Panc1 (cell line): ENCODE data around the gene MCMBP. TPM values are rescaled to one million over a fixed set of nuclear protein-coding genes. Genes with fewer than 3 reads are reported as not detected.
"Not testable (repeated sequence)": the region's sequence is repeated elsewhere in the genome, so short reads cannot be mapped to it uniquely, and the experiment has no call there.

Experiments
- ATAC-seq: fragments of 200-7000 bp; cut with Tn5 transposase; 2 replicates; pipeline ENCODE4 v1.9.1; 2020; ENCODE audit warnings: mild to moderate bottlenecking, moderate library complexity
- BruUV-seq: library from RNA; stranded (reverse); fragments of 400-500 nt; replicated peaks from 2 replicates; lab custom pipeline; 2021; lab: Mats Ljungman, UMichigan
- CTCF ChIA-PET: fragments of 300-600 bp; sonication (Branson Sonifier 250); formaldehyde crosslinking; loops from one replicate; lab custom pipeline; 2022; ENCODE audit warnings: antibody characterized with exemption; lab: Charles Lee
- POLR2A ChIA-PET: fragments of 300-600 bp; sonication (Branson Sonifier 250); formaldehyde crosslinking; loops from one replicate; lab custom pipeline; 2022; ENCODE audit warnings: antibody characterized with exemption; lab: Charles Lee
- DNase-seq: peaks from one replicate; pipeline ENCODE4 v3.0.0-alpha.2; 2010; ENCODE audit warnings: low read depth, low spot score
- H3K27ac ChIP-seq: 2 replicates; pipeline ENCODE4 v1.5.1; 2011; ENCODE audit warnings: mild to moderate bottlenecking, low read length, inconsistent platforms
- H3K27me3 ChIP-seq: fragments of 200-500 bp; sonication (Bioruptor generic); 2 replicates; pipeline ENCODE4 v1.6.0; 2014; ENCODE audit warnings: low read length, inconsistent platforms; ENCODE audit not compliant: control insufficient read depth, insufficient read depth
- H3K36me3 ChIP-seq: fragments of 200-500 bp; sonication (Bioruptor generic); 2 replicates; pipeline ENCODE4 v1.5.1; 2014; ENCODE audit warnings: inconsistent platforms, mild to moderate bottlenecking, low read length, moderate library complexity; ENCODE audit not compliant: control insufficient read depth, insufficient read depth
- H3K4me1 ChIP-seq: 2 replicates; pipeline ENCODE4 v1.5.1; 2011; ENCODE audit warnings: inconsistent platforms, mild to moderate bottlenecking, low read length, moderate library complexity; ENCODE audit not compliant: control insufficient read depth, insufficient read depth
- H3K4me3 ChIP-seq, 2 experiments: 2 replicates each; pipeline ENCODE4 v1.5.1; 2011 to 2012; ENCODE audit warnings: low read depth in 2 of 2, low read length in 2 of 2, mild to moderate bottlenecking in 2 of 2, inconsistent platforms in 1 of 2, moderate library complexity in 1 of 2
- H3K9me3 ChIP-seq: fragments of 200-500 bp; sonication (Bioruptor generic); 2 replicates; pipeline ENCODE4 v1.5.1; 2014; ENCODE audit warnings: low read depth, mild to moderate bottlenecking, inconsistent platforms, low read length, moderate library complexity; ENCODE audit not compliant: control insufficient read depth, insufficient read depth
- POLR2AphosphoS5 ChIP-seq: IDR thresholded peaks from 2 replicates; pipeline ENCODE4 v1.6.1; 2012; ENCODE audit warnings: mild to moderate bottlenecking, low read depth, low read length, moderate library complexity
- SIN3A ChIP-seq: IDR thresholded peaks from 2 replicates; pipeline ENCODE4 v1.6.1; 2012; ENCODE audit warnings: low read depth, mild to moderate bottlenecking, low read length, moderate library complexity, borderline replicate concordance; ENCODE audit not compliant: insufficient read depth
- TCF7L2 ChIP-seq: IDR thresholded peaks from 2 replicates; pipeline ENCODE4 v1.6.1; 2011; ENCODE audit warnings: mild to moderate bottlenecking, low read depth, low read length, inconsistent platforms
- in situ Hi-C: cut with HindIII; loops from 2 replicates; pipeline ENCODE4 v1.10.0; 2016; ENCODE audit warnings: low sequenced_read_pairs, low pct_unique_long_range_greater_than_20kb
- intact Hi-C: fragments of 100-400 bp; cut with micrococcal nuclease; formaldehyde crosslinking; loops from one replicate; pipeline ENCODE4 v1.10.0; 2022; ENCODE audit not compliant: unreplicated experiment
- total RNA-seq: library from RNA; stranded (reverse); gene quantifications from one replicate; pipeline ENCODE4 v1.2.1, GENCODE V29; 2021; ENCODE audit not compliant: unreplicated experiment
- TF ChIP-seq, protein P1 (sequence below), 2 experiments: IDR thresholded peaks; 2 replicates each; pipeline ENCODE4 v1.6.1; 2011 to 2012; ENCODE audit warnings: low read depth in 2 of 2, control low read depth in 1 of 2, low read length in 1 of 2, mild to moderate bottlenecking in 1 of 2, moderate library complexity in 1 of 2; ENCODE audit not compliant: insufficient read depth in 1 of 2
- TF ChIP-seq, protein P2 (sequence below): fragments of 450-650 bp; IDR thresholded peaks from 2 replicates; pipeline ENCODE4 v1.5.1; 2017; ENCODE audit warnings: mild to moderate bottlenecking

The MCMBP gene
- total RNA-seq, 1 experiment from 2014 or later: 94.5 TPM

DNA sequence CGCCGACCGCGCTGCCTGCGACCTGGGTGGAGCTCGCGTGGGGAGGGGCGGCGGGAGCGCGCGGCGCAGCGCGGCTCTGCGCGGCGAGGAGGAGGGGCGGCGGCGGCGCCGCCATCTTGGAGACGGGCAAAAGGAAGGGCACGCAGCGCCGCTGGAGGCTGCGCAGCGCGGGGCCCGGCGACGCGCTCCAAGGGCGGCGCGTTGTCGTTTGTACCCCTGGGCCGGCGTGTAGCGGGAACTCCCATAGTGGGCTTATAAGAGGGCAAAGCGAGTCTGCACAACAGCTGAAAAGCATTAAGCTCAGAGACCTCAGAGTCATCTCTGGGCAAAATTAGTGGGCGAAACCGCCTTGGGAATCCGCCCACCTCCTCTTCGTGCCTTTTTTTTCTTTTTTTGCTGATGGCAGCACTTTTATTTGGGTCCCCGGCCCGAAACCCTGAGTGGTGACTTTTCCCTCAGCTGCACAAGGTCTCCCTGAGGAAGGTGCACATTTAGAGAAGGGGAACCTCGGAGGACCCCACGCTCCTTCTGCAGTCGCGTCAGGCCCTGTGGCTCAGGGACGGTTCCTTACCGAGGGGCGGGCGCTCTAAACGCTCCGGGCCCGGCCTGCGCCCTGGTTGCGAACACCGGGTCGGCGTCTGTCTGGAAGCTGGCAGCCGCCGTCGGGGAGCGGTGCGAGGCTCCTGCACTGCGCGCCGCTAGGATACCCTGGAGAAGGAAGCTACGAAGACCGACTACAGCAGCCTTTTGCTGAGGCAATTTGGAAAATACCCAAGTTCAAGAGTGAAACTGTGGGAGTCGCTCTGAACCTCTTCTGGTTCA lies 428 bp upstream of the MCMBP start:
- Histone ChIP-seq H3K9me3 (no peaks in the 10 kb centered on the region), H3K27ac (peak overlapping the region; percentile 90), H3K4me3 (peak overlapping the region; percentile 79 to 82), H3K4me1 (peaks cover 28% of the 10 kb centered on the region), H3K36me3 (no peaks in the 10 kb centered on the region; the same call in 1 of the 2 replicates), H3K27me3 (no peaks in the 10 kb centered on the region)
- peak; percentile 97 for ATAC-seq
- TF ChIP-seq POLR2AphosphoS5 (peak; percentile 78), SIN3A (no peak), TCF7L2 (peak; percentile 64; the same call in 1 of the 2 replicates)
- TF ChIP-seq, protein P1, sequence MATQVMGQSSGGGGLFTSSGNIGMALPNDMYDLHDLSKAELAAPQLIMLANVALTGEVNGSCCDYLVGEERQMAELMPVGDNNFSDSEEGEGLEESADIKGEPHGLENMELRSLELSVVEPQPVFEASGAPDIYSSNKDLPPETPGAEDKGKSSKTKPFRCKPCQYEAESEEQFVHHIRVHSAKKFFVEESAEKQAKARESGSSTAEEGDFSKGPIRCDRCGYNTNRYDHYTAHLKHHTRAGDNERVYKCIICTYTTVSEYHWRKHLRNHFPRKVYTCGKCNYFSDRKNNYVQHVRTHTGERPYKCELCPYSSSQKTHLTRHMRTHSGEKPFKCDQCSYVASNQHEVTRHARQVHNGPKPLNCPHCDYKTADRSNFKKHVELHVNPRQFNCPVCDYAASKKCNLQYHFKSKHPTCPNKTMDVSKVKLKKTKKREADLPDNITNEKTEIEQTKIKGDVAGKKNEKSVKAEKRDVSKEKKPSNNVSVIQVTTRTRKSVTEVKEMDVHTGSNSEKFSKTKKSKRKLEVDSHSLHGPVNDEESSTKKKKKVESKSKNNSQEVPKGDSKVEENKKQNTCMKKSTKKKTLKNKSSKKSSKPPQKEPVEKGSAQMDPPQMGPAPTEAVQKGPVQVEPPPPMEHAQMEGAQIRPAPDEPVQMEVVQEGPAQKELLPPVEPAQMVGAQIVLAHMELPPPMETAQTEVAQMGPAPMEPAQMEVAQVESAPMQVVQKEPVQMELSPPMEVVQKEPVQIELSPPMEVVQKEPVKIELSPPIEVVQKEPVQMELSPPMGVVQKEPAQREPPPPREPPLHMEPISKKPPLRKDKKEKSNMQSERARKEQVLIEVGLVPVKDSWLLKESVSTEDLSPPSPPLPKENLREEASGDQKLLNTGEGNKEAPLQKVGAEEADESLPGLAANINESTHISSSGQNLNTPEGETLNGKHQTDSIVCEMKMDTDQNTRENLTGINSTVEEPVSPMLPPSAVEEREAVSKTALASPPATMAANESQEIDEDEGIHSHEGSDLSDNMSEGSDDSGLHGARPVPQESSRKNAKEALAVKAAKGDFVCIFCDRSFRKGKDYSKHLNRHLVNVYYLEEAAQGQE (IDR thresholded peaks at IDR 0.05; ENCODE audit: insufficient read depth in 1 of 2, low read depth in 2 of 2, low read length in 1 of 2): peak in 1 of 2 experiments; percentile 11; a peak in 1 of 4 replicates
- TF ChIP-seq, protein P2, sequence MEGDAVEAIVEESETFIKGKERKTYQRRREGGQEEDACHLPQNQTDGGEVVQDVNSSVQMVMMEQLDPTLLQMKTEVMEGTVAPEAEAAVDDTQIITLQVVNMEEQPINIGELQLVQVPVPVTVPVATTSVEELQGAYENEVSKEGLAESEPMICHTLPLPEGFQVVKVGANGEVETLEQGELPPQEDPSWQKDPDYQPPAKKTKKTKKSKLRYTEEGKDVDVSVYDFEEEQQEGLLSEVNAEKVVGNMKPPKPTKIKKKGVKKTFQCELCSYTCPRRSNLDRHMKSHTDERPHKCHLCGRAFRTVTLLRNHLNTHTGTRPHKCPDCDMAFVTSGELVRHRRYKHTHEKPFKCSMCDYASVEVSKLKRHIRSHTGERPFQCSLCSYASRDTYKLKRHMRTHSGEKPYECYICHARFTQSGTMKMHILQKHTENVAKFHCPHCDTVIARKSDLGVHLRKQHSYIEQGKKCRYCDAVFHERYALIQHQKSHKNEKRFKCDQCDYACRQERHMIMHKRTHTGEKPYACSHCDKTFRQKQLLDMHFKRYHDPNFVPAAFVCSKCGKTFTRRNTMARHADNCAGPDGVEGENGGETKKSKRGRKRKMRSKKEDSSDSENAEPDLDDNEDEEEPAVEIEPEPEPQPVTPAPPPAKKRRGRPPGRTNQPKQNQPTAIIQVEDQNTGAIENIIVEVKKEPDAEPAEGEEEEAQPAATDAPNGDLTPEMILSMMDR: no peak
- ChIA-PET POLR2A (interaction anchor here (0.5 to 0.7 kb wide), 5 partner anchors 21 to 666 kb away, joined by 3 to 11 read pairs (median 3); partner anchors contain the start of gene GRK5), CTCF (interaction anchor here (0.6 to 1.0 kb wide), 2 partner anchors 10 to 13 kb away, joined by 4 to 14 read pairs; no protein-coding TSS in a partner anchor)
- in situ Hi-C loops (no loop called here), intact Hi-C loops (no loop called here)
- no TSS peak for BruUV-seq
- DNase-seq: peak; percentile 57

DNA sequence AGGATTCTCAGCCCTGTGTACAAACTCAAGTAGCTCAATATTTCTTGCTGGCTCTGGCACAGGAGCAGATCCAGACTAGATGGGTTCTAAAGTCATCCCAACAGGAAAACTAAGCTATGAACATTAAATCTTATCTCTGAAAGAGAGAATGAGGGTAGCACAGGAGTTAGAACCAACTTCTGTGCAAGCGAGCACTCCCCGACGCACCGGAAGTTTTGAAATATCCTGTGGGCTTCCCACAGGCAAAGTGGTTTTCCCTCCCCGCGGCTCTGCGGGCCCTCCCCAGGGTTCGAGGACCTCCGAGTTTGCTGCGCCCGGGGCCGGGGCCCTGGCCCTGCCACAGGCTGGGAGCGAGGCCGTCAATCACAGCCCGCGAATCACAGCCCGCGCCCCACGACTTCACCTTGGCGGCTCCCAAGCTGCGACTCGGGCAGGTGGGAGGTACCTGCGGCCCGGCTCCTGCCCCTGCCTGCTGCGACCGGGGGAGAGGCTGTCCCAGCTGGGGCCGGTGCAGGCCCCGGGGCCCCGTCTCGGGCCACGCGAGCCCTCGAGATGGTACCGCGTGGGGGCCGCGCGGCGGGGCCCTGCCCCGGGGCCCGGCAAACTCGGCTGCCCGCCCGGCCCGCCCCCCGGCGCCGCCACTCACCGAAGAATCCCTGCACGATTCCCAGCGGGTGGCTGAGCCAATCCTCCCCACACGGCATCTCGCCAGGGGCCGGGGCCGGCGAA lies 598 bp downstream of the MCMBP start:
- Histone ChIP-seq H3K27ac (peak overlapping the region; percentile 87), H3K9me3 (no peaks in the 10 kb centered on the region), H3K36me3 (no peaks in the 10 kb centered on the region; the same call in 1 of the 2 replicates), H3K4me3 (peak overlapping the region; percentile 79 to 82), H3K4me1 (peaks cover 36% of the 10 kb centered on the region), H3K27me3 (no peaks in the 10 kb centered on the region)
- ChIA-PET POLR2A (interaction anchor here (0.6 to 1.0 kb wide), 4 partner anchors 12 to 201 kb away, joined by 3 to 6 read pairs (median 3); no protein-coding TSS in a partner anchor), CTCF (interaction anchor here (0.6 to 1.1 kb wide), 4 partner anchors 11 to 186 kb away, joined by 3 to 14 read pairs (median 4); no protein-coding TSS in a partner anchor)
- no TSS peak for BruUV-seq
- ATAC-seq: peak; percentile 65
- TF ChIP-seq, protein P1 (IDR thresholded peaks at IDR 0.05; ENCODE audit: insufficient read depth in 1 of 2, low read depth in 2 of 2, low read length in 1 of 2): no peak
- TF ChIP-seq, protein P2: no peak
- no peak for TF ChIP-seq TCF7L2
- intact Hi-C loops (no loop called here), in situ Hi-C loops (no loop called here)
- DNase-seq: no peak

DNA sequence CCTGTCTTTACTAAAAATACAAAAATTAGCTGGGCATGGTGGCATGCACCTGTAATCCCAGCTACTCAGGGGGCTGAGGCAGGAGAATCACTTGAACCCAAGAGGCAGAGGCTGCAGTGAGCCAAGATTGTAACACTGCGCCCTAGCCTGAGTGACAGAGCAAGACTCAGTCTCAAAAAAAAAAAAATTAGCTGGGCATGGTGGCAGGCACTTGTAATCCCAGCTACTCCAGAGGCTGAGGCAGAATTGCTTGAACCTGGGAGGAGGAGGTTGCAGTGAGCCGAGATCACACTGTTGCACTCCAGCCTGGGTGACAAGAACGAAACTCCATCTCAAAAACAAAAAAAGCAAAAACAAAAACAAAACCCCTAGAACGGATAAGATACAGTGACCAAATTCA lies 3.2 kb downstream of the MCMBP start:
- ATAC-seq, DNase-seq, intact Hi-C loops, H3K9me3 ChIP-seq, H3K27ac ChIP-seq, H3K27me3 ChIP-seq, H3K36me3 ChIP-seq, H3K4me3 ChIP-seq, BruUV-seq, in situ Hi-C loops: not testable (repeated sequence)
- ChIA-PET POLR2A (interaction anchor here (0.6 kb wide), 1 partner anchor 233 kb away, joined by 3 read pairs; no protein-coding TSS in a partner anchor), CTCF (interaction anchor here (0.9 kb wide), 1 partner anchor 30 kb away, joined by 3 read pairs; no protein-coding TSS in a partner anchor)
- peaks cover 36% of the 10 kb centered on the region for H3K4me1 ChIP-seq
